ENCODE data around the gene RPA3. TPM values are rescaled to one million over a fixed set of nuclear protein-coding genes. Genes with fewer than 3 reads are reported as not detected.

RPA3 gene
- total and polyA plus RNA-seq, 2 donors from 2014 or later, result 33.7 to 59.4 TPM

GRCh38 chr7:7738177-7738576, 19.8 kb upstream of the RPA3 start:
- Histone ChIP-seq H3K9me3 (ENCODE audit: control insufficient read depth in 2 of 3, insufficient read depth in 1 of 3, low read length in 3 of 3) (no peaks in the 10 kb centered on the region), H3K4me1 (ENCODE audit: control insufficient read depth in 2 of 3, insufficient read depth in 2 of 3, low read depth in 1 of 3, low read length in 3 of 3) (no peaks in the 10 kb centered on the region), H3K4me3 (ENCODE audit: low read length in 3 of 3) (no peak overlapping the region), H3K27me3 (ENCODE audit: control insufficient read depth, insufficient read depth, low read length) (no peaks in the 10 kb centered on the region), H3K36me3 (ENCODE audit: control insufficient read depth in 2 of 3, insufficient read depth in 3 of 3, low read length in 3 of 3) (no peaks in the 10 kb centered on the region), H3K27ac (ENCODE audit: low read depth in 2 of 2, low read length in 2 of 2) (no peak overlapping the region), H3K9ac (ENCODE audit: low read length in 3 of 3) (no peak overlapping the region)
- TF ChIP-seq CTCF (IDR thresholded peaks at IDR 0.05; ENCODE audit: borderline replicate concordance, extremely low read depth, insufficient read depth), result no peak
- DNase-seq (no peak), FAIRE-seq (no peak)
- intact Hi-C loops (cut with DNase I), result no loop called here

GRCh38 chr7:7737674-7738073, 19.3 kb upstream of the RPA3 start:
- Histone ChIP-seq H3K27me3 (ENCODE audit: control insufficient read depth, insufficient read depth, low read length) (no peaks in the 10 kb centered on the region), H3K4me1 (ENCODE audit: control insufficient read depth in 2 of 3, insufficient read depth in 2 of 3, low read depth in 1 of 3, low read length in 3 of 3) (no peaks in the 10 kb centered on the region), H3K9me3 (ENCODE audit: control insufficient read depth in 2 of 3, insufficient read depth in 1 of 3, low read length in 3 of 3) (no peaks in the 10 kb centered on the region), H3K36me3 (ENCODE audit: control insufficient read depth in 2 of 3, insufficient read depth in 3 of 3, low read length in 3 of 3) (no peaks in the 10 kb centered on the region), H3K9ac (ENCODE audit: low read length in 3 of 3) (no peak overlapping the region), H3K4me3 (ENCODE audit: low read length in 3 of 3) (no peak overlapping the region), H3K27ac (ENCODE audit: low read depth in 2 of 2, low read length in 2 of 2) (no peak overlapping the region)
- no peak for TF ChIP-seq CTCF (IDR thresholded peaks at IDR 0.05; ENCODE audit: borderline replicate concordance, extremely low read depth, insufficient read depth)
- DNase-seq (no peak), FAIRE-seq (no peak)
- intact Hi-C loops (cut with DNase I), result no loop called here

- DNase-seq (no peak), FAIRE-seq (no peak)
Measured at GRCh38 chr7:7736671-7737070, 18.3 kb upstream of the RPA3 start.

More at GRCh38 chr7:7736671-7737070, 18.3 kb upstream of the RPA3 start:
- Histone ChIP-seq H3K4me3 (ENCODE audit: low read length in 3 of 3) (no peak overlapping the region), H3K9me3 (ENCODE audit: control insufficient read depth in 2 of 3, insufficient read depth in 1 of 3, low read length in 3 of 3) (no peaks in the 10 kb centered on the region), H3K4me1 (ENCODE audit: control insufficient read depth in 2 of 3, insufficient read depth in 2 of 3, low read depth in 1 of 3, low read length in 3 of 3) (no peaks in the 10 kb centered on the region), H3K27ac (ENCODE audit: low read depth in 2 of 2, low read length in 2 of 2) (no peak overlapping the region), H3K9ac (ENCODE audit: low read length in 3 of 3) (no peak overlapping the region), H3K27me3 (ENCODE audit: control insufficient read depth, insufficient read depth, low read length) (no peaks in the 10 kb centered on the region), H3K36me3 (ENCODE audit: control insufficient read depth in 2 of 3, insufficient read depth in 3 of 3, low read length in 3 of 3) (no peaks in the 10 kb centered on the region)
- TF ChIP-seq CTCF (IDR thresholded peaks at IDR 0.05; ENCODE audit: borderline replicate concordance, extremely low read depth, insufficient read depth), result no peak
- intact Hi-C loops (cut with DNase I), result no loop called here

Data from kidney (tissue), 14 donors.